Uterus (tissue), 2 donors: Measurements from ENCODE around the gene BBLN.

Source experiments
- POLR2A ChIP-seq, 2 donors: fragments of 450-650 bp; IDR thresholded peaks; one replicate each; pipeline ENCODE4 v1.6.1; 2016; ENCODE audit warnings: antibody characterized with exemption in 2 of 2, mild to moderate bottlenecking in 1 of 2, moderate library complexity in 1 of 2
- TF ChIP-seq, protein P1 (sequence below), 4 experiments: fragments of 200-600 bp in 2 of 4; fragments of 450-650 bp in 2 of 4; sonication (generic) in 2 of 4; IDR thresholded peaks; one replicate each; pipeline ENCODE4 v1.5.1; 2016 to 2019; ENCODE audit warnings: antibody characterized with exemption in 4 of 4, mild to moderate bottlenecking in 2 of 4, moderate library complexity in 1 of 4

DNA sequence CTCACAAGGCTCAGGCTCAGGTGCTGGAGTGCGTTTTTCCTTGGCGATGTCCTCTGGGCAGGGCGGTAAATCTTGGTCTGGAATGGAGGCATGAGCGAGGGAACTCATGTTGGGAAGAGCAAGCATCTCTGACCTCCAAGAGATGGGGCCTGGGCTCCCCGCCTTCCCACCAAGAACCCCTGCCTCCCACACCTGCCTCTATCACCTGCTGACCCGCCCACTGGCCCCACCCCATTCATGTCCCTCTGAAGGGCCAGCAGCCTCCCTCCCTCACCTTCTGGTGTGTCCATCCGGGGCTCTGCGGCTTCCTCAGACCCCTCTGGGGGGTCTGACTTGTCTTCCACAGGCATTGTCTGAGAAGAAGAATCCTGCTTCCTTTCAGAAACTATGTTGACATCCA is 20.4 kb downstream of the BBLN start:
- TF ChIP-seq, protein P1, sequence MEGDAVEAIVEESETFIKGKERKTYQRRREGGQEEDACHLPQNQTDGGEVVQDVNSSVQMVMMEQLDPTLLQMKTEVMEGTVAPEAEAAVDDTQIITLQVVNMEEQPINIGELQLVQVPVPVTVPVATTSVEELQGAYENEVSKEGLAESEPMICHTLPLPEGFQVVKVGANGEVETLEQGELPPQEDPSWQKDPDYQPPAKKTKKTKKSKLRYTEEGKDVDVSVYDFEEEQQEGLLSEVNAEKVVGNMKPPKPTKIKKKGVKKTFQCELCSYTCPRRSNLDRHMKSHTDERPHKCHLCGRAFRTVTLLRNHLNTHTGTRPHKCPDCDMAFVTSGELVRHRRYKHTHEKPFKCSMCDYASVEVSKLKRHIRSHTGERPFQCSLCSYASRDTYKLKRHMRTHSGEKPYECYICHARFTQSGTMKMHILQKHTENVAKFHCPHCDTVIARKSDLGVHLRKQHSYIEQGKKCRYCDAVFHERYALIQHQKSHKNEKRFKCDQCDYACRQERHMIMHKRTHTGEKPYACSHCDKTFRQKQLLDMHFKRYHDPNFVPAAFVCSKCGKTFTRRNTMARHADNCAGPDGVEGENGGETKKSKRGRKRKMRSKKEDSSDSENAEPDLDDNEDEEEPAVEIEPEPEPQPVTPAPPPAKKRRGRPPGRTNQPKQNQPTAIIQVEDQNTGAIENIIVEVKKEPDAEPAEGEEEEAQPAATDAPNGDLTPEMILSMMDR (IDR thresholded peaks at IDR 0.05): no peak
- no peak for TF ChIP-seq POLR2A (IDR thresholded peaks at IDR 0.05)
